Testis (tissue), 3 donors: Measurements from ENCODE around the gene ETS2. TPM values are rescaled to one million over a fixed set of nuclear protein-coding genes. Genes with fewer than 3 reads are reported as not detected.
"Not testable (repeated sequence)": the region's sequence is repeated elsewhere in the genome, so short reads cannot be mapped to it uniquely, and the experiment has no call there.

Experiments
- DNase-seq: peaks from one replicate; pipeline ENCODE4 v3.0.0-alpha.2; 2019
- H3K27ac ChIP-seq, 2 donors: fragments of 200-600 bp; sonication (generic); one replicate each; pipeline ENCODE4 v1.5.1; 2019
- H3K27me3 ChIP-seq: fragments of 200-600 bp; sonication (generic); one replicate; pipeline ENCODE4 v1.5.1; 2019
- H3K36me3 ChIP-seq: fragments of 200-600 bp; sonication (generic); one replicate; pipeline ENCODE4 v1.5.1; 2017; ENCODE audit warnings: low read depth; ENCODE audit errors: missing control alignments
- H3K4me1 ChIP-seq: fragments of 200-600 bp; sonication (generic); one replicate; pipeline ENCODE4 v1.5.1; 2019
- H3K4me3 ChIP-seq, 2 donors: fragments of 200-600 bp; sonication (generic); one replicate each; pipeline ENCODE4 v1.5.1; 2017 to 2019
- H3K9me3 ChIP-seq: fragments of 200-600 bp; sonication (generic); one replicate; pipeline ENCODE4 v1.5.1; 2017
- CTCF ChIP-seq, 3 experiments: fragments of 450-650 bp in 2 of 3; fragments of 200-600 bp in 1 of 3; sonication (generic) in 1 of 3; IDR thresholded peaks; one replicate each; pipeline ENCODE4 v1.5.1; 2016 to 2019; ENCODE audit warnings: antibody characterized with exemption in 3 of 3, mild to moderate bottlenecking in 2 of 3, moderate library complexity in 1 of 3
- POLR2A ChIP-seq: fragments of 450-650 bp; IDR thresholded peaks from one replicate; pipeline ENCODE4 v1.6.1; 2017; ENCODE audit warnings: antibody characterized with exemption, mild to moderate bottlenecking, moderate library complexity
- WGBS, 2 donors: methylation state at CpG; one replicate each; pipeline ENCODE4 v1.1.5; 2018; 5-methylcytosine and 5-hydroxymethylcytosine counted together
- intact Hi-C: fragments of 100-400 bp; cut with DNase I; formaldehyde crosslinking; loops from one replicate; pipeline ENCODE4 v1.15.1; 2023; ENCODE audit warnings: low total_unique reads
- polyA plus RNA-seq: library from polyadenylated mRNA; stranded (reverse); fragments of 350-450 nt; fragmentation: Illumina TruSeq; extraction: RNeasy Lipid Tissue Mini Kit (QIAGEN cat#74804); gene quantifications from one replicate; pipeline ENCODE4 v1.2.3, GENCODE V29; 2014; ENCODE audit warnings: low read depth, low replicate concordance; ENCODE audit not compliant: insufficient read depth
- total RNA-seq, 2 donors: library from RNA; depleted of rRNA; stranded (reverse); fragments of >200 nt; gene quantifications; one replicate each; pipeline ENCODE4 v1.2.3, GENCODE V29; 2016

The ETS2 gene
- total and polyA plus RNA-seq, 3 donors from 2014 or later = 13.3 to 19.8 (median 16.2) TPM

- Histone ChIP-seq H3K4me3 (no peak overlapping the region), H3K27ac (no peak overlapping the region), H3K27me3 (no peaks in the 10 kb centered on the region), H3K36me3 (no peaks in the 10 kb centered on the region), H3K4me1 (no peaks in the 10 kb centered on the region), H3K9me3 (no peaks in the 10 kb centered on the region)
- TF ChIP-seq POLR2A (no peak), CTCF (IDR thresholded peaks at IDR 0.05) (no peak)
- intact Hi-C loops = no loop called here
- 90 to 91% methylated on average over 4 of the region's 4 CpGs for WGBS, 2 donors
- DNase-seq = no peak
These were observed 38.2 kb downstream of the ETS2 start for GRCh38 chr21:38843806-38844503.

GRCh38 chr21:38845374-38845773, 39.6 kb downstream of the ETS2 start:
- H3K4me3 ChIP-seq, H3K4me1 ChIP-seq, H3K27ac ChIP-seq, H3K36me3 ChIP-seq, H3K27me3 ChIP-seq, DNase-seq, H3K9me3 ChIP-seq, intact Hi-C loops: not testable (repeated sequence)
- WGBS, 2 donors = 86 to 94% methylated on average over 2 of the region's 2 CpGs

- Histone ChIP-seq H3K27ac (no peak overlapping the region), H3K9me3 (no peaks in the 10 kb centered on the region), H3K4me3 (no peak overlapping the region), H3K36me3 (no peaks in the 10 kb centered on the region), H3K27me3 (no peaks in the 10 kb centered on the region), H3K4me1 (no peaks in the 10 kb centered on the region)
- TF ChIP-seq POLR2A (no peak), CTCF (IDR thresholded peaks at IDR 0.05) (no peak)
- DNase-seq = no peak
- 74% methylated on average over 7 of the region's 7 CpGs for WGBS, 2 donors
- intact Hi-C loops = no loop called here
These were observed 41.8 kb downstream of the ETS2 start for GRCh38 chr21:38847556-38847955.

- no peaks in the 10 kb centered on the region for H3K4me1 ChIP-seq
- H3K9me3 ChIP-seq = no peaks in the 10 kb centered on the region
- H3K27ac ChIP-seq = no peak overlapping the region
- 56 to 61% methylated on average over 7 of the region's 7 CpGs for WGBS, 2 donors
- no peaks in the 10 kb centered on the region for H3K27me3 ChIP-seq
- no peak overlapping the region for H3K4me3 ChIP-seq
- TF ChIP-seq POLR2A = no peak
- TF ChIP-seq CTCF (IDR thresholded peaks at IDR 0.05) = no peak
- DNase-seq = peak; percentile 48
- intact Hi-C loops = no loop called here
- H3K36me3 ChIP-seq = no peaks in the 10 kb centered on the region
These were observed 42.5 kb downstream of the ETS2 start for GRCh38 chr21:38848187-38848609.

GRCh38 chr21:38849776-38850175, 44.0 kb downstream of the ETS2 start:
- Histone ChIP-seq H3K9me3 (no peaks in the 10 kb centered on the region), H3K27ac (no peak overlapping the region), H3K36me3 (no peaks in the 10 kb centered on the region), H3K4me3 (no peak overlapping the region), H3K27me3 (no peaks in the 10 kb centered on the region), H3K4me1 (no peaks in the 10 kb centered on the region)
- DNase-seq = no peak
- intact Hi-C loops = no loop called here
- 54 to 55% methylated on average over 6 of the region's 6 CpGs for WGBS, 2 donors
- TF ChIP-seq POLR2A (no peak), CTCF (IDR thresholded peaks at IDR 0.05) (no peak)
